GM18873 (cell line): ENCODE data around the gene ACTR2.
"Not testable (repeated sequence)": the region's sequence is repeated elsewhere in the genome, so short reads cannot be mapped to it uniquely, and the experiment has no call there.

ENCODE experiments used
- ATAC-seq: cut with Tn5 transposase; IDR thresholded peaks from one replicate; pipeline ENCODE4 v1.9.1; 2021; ENCODE audit warnings: mild to moderate bottlenecking, moderate library complexity, moderate number of reproducible peaks; ENCODE audit not compliant: unreplicated experiment, low FRiP score

The ACTR2 gene

DNA sequence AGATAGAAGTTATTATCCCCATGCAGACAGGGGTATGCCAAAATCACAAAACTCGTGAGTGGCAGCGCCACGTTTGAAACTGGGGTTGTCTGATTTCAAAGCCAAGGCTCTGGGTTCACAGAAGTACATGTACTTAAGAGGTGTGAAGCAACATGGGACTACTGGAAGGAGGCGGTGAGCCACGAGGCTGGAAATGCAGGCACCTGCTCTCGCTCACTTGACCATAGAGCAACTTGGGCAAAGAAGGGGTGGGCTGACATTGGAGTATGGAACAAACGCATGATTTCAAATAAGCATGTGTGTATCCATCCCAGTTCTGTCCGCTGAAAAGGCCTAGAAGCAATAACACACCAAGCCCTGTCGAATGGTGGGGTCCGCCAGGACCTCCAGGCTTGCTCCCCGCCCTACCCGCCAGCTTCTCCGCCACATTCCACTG, 593 bp upstream of the ACTR2 start:
- ATAC-seq = peak; percentile 13

DNA sequence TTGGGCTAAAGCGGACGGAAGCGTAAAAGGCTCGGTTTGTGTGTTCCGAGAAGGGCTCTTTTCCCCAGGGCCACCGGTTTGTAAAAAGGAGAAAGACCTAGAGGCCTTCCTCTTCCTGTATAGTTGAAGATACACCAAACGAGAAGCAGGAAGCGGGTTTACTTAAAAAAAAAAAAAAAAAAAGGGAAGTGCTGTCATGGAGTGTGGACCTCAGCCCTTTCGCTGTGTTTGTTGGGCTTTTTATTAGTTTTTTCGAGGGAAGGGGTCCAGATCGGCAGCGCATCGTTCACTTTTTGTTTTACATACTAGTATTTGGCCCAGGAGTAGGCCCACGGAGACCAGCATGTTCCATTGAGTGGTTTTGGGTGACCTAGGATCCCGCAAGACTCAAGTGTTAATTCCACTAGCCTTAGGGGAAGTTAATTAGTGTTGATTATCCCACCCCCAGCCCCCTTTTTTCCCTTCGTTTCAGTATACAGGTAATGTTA, 676 bp downstream of the ACTR2 start:
- ATAC-seq = peak; percentile 33

DNA sequence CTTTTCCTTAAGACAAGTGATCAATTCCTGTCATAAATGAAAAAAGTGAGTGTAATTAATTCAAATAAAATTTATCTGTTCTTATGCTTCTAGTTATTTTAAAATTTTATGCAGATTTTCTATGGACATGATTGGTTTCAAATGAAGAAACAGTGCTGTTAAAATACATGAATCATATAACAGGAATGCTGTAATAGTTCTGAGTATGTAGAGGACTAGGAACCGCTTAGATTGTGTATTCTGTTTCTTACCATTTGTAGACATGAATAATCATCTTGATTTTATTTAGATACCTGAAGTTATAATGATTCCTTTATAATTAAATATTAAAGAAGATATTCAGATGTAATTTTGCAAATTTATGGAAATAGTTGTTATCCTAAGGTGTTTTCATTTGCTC, 3.5 kb downstream of the ACTR2 start:
- no peak for ATAC-seq

DNA sequence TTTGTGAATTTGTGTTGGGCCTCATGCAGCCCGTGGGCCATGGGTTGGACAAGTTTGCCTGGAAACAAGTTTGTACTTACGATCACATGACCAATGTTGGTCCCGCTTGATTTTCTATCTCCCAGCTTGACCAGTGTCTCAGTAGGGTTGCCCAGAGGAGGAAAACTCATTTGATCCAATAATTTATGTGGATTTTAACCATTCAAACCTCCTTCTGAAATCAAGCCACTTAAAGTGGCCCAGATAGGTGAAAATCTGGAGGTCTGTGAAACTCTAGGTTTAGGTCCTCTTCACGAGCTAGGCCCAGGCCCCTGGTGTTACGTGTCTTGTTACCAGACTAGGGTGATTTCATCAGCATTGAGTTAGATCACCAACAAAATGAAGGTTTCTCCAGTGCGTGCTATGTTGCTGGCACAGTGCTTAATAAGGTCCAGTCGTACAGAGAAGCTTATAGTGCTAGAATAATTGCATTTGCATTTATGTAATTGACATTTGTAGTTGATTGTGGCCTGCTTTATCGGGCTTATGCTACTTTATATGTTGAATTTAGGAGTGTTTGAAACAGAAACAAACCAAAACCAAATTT, 4.4 kb downstream of the ACTR2 start:
- no peak for ATAC-seq

DNA sequence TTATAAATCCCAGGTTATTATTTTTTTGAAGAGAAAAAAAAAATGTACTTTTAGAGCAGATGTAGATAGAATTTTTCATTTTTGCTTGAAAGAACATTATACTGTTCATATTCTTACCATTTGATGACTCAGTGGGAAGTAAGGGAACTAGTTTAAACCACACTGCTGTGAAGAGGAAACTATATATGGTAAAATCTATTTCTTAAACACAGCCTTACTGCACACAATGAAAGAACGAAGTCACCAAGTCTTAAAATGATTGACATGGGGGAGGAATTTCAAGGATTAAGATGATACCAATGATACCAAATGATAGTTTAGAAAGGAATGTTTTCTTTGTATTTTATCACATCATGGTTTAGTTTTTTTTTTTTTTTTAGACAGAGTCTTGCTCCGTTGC, 5.0 kb downstream of the ACTR2 start:
- ATAC-seq = no peak

DNA sequence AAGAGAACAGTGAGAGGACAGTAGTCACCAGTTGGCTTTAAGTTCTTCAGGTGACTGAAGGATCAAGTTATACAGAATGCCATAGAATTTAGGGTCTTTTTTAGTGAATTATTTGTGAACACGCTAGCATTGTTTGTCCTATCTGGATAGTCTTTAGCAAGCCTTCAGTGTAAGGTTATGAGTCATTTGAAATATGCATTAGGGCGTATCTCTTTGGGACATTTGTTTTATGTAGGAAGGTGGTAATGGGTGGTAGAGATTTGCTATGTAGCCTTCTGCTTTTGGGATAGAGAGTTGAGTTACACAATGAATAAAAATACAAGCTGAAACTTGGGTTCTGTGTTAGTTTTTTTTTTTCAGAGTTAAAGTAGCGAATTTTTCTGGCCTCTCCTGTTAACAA, 13.0 kb downstream of the ACTR2 start:
- no peak for ATAC-seq

DNA sequence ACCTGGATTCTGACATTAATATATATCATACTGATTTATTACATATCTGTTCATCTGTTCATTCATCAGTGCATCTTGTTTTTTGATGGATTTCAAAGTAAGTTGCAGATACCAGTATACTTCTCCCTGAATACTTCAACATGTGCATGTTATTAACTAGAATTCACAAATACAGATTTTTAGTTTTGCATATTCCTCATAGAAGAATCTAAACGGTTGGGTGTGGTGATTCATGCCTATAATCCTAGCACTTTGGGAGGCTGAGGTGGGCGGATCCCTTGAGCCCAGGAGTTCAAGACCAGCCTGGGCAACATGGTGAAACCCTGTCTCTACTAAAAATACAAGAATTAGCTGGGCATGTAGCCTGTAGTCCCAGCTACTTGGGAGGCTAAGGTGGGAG, 16.8 kb downstream of the ACTR2 start:
- ATAC-seq = not testable (repeated sequence)

DNA sequence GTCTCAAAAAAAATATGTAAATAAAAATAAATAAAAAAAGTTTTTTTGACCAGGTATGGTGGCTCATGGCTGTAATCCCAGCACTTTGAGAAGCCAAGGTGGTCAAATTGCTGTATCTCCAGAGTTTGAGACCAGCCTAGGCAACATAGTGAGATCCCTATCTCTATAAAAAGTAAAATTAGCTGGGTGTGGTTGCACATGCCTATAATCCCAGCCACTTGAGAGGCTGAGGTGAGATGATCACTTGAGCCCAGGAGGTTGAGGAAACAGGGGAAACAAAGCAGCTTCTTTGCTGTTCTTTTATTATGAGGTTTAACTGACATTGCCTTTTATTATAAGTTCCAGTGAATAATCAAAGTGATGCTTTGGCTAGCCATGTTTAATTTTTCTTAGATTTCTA, 25.0 kb downstream of the ACTR2 start:
- no peak for ATAC-seq

DNA sequence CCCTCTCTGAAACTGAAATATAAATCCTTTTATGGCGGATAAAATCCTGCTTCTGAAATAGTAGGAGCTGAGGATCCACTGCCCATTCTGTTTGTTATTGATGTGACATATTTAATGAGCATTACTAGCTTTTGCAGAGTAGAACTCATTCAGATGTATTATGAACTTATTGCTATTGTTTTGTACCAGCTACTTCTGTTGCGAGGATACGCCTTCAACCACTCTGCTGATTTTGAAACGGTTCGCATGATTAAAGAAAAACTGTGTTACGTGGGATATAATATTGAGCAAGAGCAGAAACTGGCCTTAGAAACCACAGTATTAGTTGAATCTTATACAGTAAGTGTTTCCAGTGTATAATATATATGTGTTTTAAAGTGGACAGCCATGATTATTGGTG, 27.7 kb downstream of the ACTR2 start:
- no peak for ATAC-seq

DNA sequence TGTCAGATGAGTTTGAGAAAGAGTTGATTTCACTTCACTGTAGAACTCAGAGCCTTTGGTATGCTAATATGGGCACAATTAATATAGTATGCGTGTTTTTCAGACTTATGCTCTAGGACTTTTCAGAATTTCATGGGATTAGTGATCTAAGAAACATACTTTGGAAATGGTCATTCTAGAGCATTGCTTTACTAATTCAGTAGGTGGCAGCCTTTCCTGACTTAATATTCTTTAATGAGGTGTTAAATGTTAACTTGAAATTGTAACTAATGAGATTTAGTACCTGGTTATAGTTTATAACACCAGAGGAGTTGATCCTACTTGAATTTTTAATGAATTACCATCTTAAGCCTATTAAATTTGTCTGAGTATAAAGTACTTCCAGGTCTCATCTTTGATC, 28.4 kb downstream of the ACTR2 start:
- ATAC-seq = no peak

DNA sequence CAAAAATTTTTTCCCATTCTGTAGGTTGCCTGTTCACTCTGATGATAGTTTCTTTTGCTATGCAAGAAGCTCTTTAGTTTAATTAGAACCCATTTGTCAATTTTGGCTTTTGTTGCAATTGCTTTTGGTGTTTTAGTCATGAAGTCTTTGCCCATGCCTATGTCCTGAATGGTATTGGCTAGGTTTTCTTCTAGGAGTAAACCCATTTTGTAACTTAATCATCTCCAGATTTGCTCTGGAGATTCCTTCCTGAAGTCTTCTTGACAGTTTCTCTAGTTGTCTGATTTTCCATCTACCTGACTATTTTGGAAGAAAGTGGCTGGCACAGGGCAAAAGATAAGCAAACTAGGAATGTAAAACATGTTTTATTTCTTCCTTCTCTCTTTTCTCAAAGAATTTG, 30.2 kb downstream of the ACTR2 start:
- not testable (repeated sequence) for ATAC-seq

DNA sequence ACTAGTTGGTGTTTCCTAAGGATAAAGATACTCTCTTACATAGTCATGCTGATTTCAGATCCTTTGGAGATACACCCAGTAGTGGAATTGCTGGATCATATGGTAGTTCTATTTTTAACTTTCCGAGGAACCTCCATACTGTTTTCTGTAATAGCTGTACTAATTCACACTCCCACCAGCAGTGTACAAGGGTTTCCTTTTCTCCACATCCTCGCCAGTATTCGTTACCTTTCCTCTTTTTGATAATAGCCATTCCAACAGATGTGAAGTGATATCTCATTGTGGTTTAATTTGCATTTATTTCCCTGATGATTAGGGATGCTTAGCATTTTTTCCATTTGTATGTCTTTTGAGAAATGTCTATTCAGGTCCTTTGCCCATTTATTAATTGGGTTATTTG, 34.0 kb downstream of the ACTR2 start:
- ATAC-seq = no peak

DNA sequence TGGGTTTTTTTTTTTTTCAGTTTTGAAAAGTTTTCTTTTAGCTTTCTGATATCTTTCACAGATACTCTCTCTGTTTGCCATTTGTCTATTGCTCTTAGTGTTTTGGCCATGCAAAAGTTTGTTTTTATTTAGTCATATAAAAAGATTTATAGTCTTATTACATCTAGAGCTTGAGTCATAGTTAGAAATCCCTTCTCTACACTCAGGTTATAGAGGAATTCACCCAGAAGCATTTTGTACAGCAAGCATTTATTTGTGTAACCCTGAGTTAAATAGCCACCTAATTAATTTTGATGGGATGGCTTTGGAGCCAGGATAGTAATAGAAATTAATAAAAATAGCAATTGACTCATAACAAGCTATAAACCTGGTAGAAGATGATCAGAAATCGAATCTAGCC, 35.6 kb downstream of the ACTR2 start:
- ATAC-seq = no peak

DNA sequence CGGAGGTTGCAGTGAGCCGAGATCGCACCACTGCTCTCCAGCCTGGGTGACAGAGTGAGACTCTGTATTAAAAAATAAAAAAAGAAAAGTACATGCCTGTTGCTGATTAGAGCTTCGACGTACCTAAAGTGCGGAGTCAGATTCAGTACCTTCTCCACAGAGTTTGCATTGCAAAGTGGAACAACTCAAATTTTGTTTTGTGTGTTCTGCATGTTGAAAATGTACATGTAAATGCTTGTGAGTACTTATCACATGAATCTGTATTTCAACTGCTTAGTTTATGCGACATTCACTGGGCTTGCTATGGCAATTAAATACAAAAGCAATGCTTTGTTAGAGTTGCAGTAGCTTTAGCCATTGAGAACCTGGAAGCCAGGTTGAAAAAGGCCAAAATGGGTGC, 36.4 kb downstream of the ACTR2 start:
- no peak for ATAC-seq

DNA sequence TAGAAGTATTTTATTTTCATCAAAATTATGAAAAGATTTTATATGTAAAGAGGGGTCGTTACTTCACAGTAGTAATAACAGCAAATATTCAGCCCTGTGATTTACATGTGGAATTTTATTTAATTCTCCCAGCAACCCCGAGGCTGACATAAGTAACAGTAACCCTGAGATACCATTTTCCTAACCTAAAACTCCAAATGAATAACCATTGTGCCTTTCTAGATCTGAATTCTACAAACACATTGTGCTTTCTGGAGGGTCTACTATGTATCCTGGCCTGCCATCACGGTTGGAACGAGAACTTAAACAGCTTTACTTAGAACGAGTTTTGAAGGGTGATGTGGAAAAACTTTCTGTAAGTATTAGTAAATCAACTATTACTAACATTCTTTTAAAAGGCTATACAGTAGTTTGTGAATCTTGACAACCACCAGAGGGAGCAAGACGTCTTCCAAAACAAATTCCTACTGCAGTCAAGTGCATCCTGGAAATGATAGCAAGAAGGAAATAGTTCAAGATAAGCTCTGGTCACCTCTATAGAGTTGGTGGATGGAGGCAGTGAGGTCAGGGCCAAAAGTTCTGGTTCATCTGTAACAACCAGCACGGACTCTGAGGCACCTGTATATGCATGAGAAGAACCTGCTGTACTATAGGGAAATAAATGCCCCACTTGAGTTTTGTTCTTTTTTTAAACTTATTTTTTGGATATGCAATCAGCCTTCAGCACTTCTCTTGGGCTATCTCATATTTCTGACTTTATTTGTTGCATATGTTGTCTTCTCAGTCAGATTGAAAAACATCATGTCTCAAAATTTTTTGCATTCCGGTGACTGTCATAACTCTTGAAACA, 37.4 kb downstream of the ACTR2 start:
- no peak for ATAC-seq

DNA sequence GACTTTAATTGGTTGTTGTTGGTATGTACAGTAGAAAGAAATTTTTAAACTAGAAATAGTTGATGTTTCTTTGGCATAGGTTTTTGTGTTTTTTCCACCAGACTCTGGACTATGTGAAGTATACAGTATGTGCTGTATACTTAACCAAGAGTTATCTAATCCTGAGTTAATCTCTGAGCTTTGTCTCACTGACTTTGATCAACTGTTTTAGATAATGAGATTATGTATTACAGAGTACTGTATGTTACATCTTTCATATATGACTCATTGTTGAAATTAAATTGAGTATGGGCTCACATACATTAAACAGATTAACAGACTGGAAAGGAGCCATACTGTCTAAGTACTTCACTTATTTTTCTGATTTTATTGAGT, 38.0 kb downstream of the ACTR2 start:
- no peak for ATAC-seq

DNA sequence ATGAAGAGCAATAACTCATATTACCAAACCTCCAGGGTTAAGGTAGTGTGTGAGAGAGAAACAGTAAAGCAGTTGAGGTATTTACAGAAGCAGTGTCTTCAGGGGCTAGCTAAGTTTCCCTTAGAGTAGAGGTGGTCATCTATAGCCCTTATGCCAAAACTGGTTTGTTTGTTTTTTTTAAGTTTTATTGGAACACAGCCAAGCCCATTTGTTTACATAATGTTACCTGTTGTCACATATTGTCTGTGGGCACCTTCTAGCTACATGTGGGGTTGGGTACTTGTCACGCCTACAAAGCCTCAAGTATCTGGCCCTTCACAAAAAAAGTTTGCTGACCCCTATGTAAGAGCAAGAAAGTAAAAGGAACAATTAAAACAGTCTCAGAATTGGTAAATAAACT, 39.4 kb downstream of the ACTR2 start:
- no peak for ATAC-seq

DNA sequence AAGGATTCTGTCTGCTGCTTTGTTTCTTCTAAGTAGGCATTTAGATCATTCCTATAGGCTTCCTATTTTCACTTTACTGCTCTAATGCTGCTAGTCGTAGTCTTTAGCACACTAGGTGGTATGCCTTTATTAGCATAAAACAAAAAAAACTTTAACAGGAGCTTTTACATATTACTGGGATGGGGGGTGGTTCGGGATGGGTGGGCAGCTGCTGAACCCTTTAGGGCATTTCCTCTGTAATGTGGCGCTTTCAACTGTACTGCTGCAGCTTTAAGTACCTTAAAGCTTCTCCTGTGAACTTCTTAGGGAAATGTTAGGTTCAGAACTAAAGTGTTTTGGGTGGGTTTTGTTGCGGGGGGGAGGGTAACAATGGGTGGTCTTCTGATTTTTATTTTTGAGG, 41.3 kb downstream of the ACTR2 start:
- ATAC-seq = no peak

DNA sequence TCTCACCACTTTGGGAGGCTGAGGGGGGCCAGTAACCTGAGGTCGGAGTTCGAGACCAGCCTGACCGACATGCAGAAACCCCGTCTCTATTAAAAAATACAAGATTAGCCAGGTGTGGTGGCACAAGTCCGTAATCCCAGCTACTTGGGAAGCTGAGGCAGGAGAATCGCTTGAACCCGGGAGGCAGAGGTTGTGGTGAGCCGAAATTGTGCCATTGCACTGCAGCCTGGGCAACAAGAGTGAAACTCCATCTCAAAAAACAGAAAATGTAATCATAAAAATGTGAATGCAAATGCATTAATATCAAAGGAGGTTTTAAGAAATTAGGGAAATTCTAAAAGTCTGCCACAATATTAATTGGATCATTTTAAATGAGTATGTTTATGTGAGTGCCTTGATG, 45.7 kb downstream of the ACTR2 start:
- no peak for ATAC-seq

DNA sequence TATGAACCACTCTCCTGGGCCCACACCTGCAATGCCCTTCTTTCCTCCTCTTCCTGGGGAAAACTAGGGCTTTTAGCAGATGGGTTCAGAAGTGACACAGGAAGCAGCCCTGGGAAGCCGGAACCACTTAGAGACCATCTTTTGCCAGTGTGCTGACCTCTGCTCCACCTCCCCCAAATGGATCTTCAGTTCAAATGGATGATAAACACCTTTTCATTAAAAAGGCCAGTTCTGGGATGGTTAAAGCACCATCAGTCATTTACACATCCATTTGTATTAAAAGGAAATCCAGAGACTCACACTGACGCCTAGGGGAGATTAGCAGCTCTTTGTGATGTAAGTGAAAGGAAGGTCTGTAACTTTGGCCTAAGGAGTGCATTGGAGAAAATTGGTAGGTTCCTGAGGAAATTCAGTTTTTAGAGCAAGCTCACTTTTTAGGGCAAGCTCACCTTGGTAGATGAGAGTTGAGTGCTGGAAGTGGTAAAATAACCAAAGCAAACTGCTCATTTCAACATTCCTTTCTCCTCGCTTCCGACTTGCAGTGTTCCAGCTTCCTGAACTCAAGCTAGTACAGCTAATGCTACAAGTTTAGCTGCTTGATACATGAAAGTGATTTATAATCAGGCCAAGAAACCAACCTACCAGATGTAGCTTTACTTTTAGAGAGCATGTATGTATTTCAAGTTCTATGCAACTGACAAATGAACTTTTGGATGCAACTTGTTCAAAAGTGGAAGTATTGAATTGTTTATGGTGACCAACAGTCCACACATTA, 47.7 kb downstream of the ACTR2 start:
- no peak for ATAC-seq

DNA sequence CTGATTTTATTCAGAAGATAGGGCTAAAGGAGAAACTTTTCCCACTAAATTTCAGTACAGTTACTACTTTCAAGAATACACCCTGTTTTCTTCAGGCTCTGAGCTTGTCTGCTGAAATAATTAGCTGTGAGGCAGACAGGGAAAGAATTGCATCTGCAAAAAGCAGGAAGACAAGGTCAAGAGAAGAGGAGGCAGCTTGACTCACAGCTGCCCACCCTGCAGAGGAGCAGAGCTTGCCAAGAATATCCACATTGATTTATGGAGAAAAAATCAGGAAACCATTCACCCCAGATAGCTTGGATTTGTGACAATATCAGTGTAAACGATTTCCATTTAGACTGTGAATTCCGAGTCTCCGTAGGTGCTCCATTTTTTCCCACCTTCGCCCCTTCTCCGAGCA, 49.0 kb downstream of the ACTR2 start:
- no peak for ATAC-seq
